Gastroesophageal sphincter (tissue), 3 donors: ENCODE results near the gene PDE4C.

Experiments
- CTCF ChIP-seq, 4 experiments: fragments of 200-600 bp in 2 of 4; fragments of 450-650 bp in 2 of 4; sonication (generic) in 1 of 4; IDR thresholded peaks; one replicate each; pipeline ENCODE4 v1.5.1; 2017 to 2019; ENCODE audit warnings: antibody characterized with exemption in 4 of 4, mild to moderate bottlenecking in 2 of 4, moderate library complexity in 2 of 4
- EP300 ChIP-seq: sonication (generic); formaldehyde crosslinking; IDR thresholded peaks from one replicate; pipeline ENCODE4 v1.6.1; 2017; ENCODE audit warnings: antibody characterized with exemption, mild to moderate bottlenecking
- POLR2A ChIP-seq, 2 donors: fragments of 450-650 bp; IDR thresholded peaks; one replicate each; pipeline ENCODE4 v1.6.1; 2017; ENCODE audit warnings: antibody characterized with exemption in 2 of 2, mild to moderate bottlenecking in 2 of 2, moderate library complexity in 1 of 2
- POLR2AphosphoS5 ChIP-seq: sonication (generic); formaldehyde crosslinking; IDR thresholded peaks from one replicate; pipeline ENCODE4 v1.6.1; 2017; ENCODE audit warnings: antibody characterized with exemption

GRCh38 chr19:18216789-18217188 lies 9.4 kb downstream of the PDE4C start:
- TF ChIP-seq POLR2A (IDR thresholded peaks at IDR 0.05) (no peak), CTCF (IDR thresholded peaks at IDR 0.05) (no peak), POLR2AphosphoS5 (no peak), EP300 (no peak)
